Measurements from ENCODE around the gene KRTAP10-11. TPM values are rescaled to one million over a fixed set of nuclear protein-coding genes. Genes with fewer than 3 reads are reported as not detected.
"Not testable (repeated sequence)": the region's sequence is repeated elsewhere in the genome, so short reads cannot be mapped to it uniquely, and the experiment has no call there.

The KRTAP10-11 gene
- total and polyA plus RNA-seq, 12 donors: not detected

DNA sequence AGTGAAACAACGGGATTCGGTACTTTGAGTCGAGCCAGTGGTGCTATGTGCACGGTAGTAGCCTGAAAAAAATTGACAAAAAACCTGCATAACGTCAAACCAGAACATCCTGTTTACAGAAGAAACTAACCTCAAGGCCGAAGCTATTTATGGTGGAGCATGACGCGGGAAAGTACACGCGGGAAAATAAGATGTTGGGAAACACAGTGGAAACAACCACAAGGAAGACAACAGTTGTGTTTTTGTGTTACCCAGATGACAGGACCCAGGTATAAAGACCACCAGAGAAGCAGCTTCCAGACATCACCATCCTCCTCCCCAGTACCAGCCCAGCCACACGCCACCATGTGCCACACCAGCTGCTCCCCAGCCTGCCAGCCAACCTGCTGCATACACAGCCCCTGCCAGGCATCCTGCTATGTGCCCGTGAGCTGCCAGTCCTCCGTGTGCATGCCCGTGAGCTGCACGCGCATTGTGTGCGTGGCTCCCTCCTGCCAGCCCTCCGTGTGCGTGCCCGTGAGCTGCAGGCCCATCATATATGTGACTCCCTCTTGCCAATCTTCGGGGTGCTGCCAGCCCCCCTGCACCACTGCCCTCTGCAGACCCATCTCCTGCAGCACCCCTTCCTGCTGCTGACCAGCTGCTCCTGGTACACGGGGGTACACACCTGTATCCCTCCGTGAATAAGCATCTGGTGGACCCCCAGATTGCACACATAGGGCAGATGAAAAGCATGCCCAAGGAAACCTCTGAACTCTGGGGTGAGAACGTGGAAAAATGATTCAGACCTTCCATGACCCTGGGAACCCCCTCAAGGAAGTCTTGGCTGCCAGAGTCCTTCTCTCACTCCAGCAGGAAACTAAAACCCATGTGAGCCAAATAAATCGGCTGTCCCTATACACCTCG is 11.7 kb downstream of the KRTAP10-11 start, which contains the start of gene KRTAP12-3:
Gene KRTAP12-3 (plus strand): TSS at position 298 of the 906 bp plus-strand sequence. CDS start 48 bp downstream, at position 346.
- intact Hi-C loops (cut with DNase I): no loop called here

DNA sequence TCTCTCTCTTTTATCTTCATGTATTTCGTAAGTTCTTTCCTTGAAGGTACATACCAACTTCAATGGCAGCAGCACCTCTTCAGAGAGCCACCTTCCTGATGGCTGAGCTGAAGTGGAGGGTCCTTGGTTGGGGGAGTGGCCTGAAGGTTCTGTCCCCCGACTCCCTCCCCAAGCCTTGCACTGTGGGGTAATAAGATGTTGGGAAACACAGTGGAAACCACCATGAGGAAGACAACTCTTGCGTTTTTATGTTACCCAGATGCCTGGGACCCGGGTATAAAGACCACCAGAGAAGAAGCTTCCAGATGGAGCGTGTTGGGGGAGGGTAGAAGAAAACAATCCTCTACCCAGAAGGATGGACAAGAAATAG is 12.3 kb downstream of the KRTAP10-11 start:
- Histone ChIP-seq H3K4me1 (no peaks in the 10 kb centered on the region), H3K27ac (peak overlapping the region in 1 of 10 donors; percentile 76), H3K36me3 (no peaks in the 10 kb centered on the region), H3K4me3 (no peak overlapping the region), H3K27me3 (peaks cover 0 to 32% (median 0%) of the 10 kb centered on the region in 7 donors), H3K9me3 (peaks cover 0 to 23% (median 4%) of the 10 kb centered on the region in 11 donors)
- intact Hi-C loops (cut with DNase I): no loop called here
- ATAC-seq (no peak), DNase-seq (no peak)
- TF ChIP-seq, protein P1, sequence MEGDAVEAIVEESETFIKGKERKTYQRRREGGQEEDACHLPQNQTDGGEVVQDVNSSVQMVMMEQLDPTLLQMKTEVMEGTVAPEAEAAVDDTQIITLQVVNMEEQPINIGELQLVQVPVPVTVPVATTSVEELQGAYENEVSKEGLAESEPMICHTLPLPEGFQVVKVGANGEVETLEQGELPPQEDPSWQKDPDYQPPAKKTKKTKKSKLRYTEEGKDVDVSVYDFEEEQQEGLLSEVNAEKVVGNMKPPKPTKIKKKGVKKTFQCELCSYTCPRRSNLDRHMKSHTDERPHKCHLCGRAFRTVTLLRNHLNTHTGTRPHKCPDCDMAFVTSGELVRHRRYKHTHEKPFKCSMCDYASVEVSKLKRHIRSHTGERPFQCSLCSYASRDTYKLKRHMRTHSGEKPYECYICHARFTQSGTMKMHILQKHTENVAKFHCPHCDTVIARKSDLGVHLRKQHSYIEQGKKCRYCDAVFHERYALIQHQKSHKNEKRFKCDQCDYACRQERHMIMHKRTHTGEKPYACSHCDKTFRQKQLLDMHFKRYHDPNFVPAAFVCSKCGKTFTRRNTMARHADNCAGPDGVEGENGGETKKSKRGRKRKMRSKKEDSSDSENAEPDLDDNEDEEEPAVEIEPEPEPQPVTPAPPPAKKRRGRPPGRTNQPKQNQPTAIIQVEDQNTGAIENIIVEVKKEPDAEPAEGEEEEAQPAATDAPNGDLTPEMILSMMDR (IDR thresholded peaks at IDR 0.05): no peak
- 83 to 84% methylated on average over 5 of the region's 5 CpGs for WGBS, 2 donors

More for the DNA sequence above, 11.7 kb downstream of the KRTAP10-11 start, which contains the start of gene KRTAP12-3:
- ATAC-seq (peak in 1 of 8 donors; percentile 34), DNase-seq (no peak)
- WGBS, 2 donors: 73 to 76% methylated on average over 26 of the region's 26 CpGs
- Histone ChIP-seq H3K27ac (peak within 1 kb of the TSS in 1 of 10 donors; percentile 76), H3K4me1 (no peaks in the 10 kb centered on the region), H3K4me3 (no peak within 1 kb of the TSS), H3K9me3 (peaks cover 0 to 20% (median 4%) of the 10 kb centered on the region in 11 donors), H3K27me3 (peaks cover 0 to 32% (median 0%) of the 10 kb centered on the region in 7 donors), H3K36me3 (no peaks in the 10 kb centered on the region)
- TF ChIP-seq, protein P1 (IDR thresholded peaks at IDR 0.05): no peak

DNA sequence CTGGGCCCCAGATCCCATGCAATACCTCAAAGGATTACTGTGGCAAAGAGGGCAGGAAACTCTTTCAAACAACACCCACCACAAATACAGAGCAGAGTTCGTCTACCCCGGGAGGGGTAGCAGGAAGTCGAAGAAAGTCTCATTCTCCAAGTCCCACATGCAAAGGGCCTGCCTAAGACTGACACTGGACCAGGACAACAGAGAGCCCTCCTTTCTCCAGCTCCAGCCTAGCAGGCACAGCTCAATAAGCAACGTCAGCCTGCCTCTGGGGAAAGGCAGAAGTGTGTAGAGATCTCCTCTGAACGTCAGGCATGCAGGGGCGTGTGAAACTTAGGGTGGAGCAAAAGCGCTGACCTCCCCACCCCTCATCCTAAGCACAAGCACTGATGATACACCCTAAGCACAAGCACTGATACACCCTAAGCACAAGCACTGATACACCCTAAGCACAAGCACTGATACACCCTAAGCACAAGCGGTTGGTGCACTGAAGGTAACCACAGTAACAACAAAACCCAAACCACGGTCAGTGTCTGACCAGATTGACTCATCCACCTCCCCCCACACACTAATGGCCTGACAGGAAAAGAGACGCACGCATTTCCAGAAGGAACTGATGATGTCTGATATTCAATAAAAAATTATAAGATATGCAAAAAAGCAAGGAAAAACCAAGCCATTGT is 12.8 kb downstream of the KRTAP10-11 start:
- Histone ChIP-seq H3K27me3 (peaks cover 0 to 28% (median 0%) of the 10 kb centered on the region in 7 donors), H3K27ac (peak overlapping the region in 1 of 10 donors; percentile 76), H3K36me3 (no peaks in the 10 kb centered on the region), H3K9me3 (peaks cover 0 to 28% (median 4%) of the 10 kb centered on the region in 11 donors), H3K4me1 (no peaks in the 10 kb centered on the region), H3K4me3 (no peak overlapping the region)
- no peak for ATAC-seq
- DNase-seq: no peak
- TF ChIP-seq, protein P1 (IDR thresholded peaks at IDR 0.05): no peak
- WGBS, 2 donors: 55 to 59% methylated on average over 11 of the region's 11 CpGs
- intact Hi-C loops (cut with DNase I): no loop called here

DNA sequence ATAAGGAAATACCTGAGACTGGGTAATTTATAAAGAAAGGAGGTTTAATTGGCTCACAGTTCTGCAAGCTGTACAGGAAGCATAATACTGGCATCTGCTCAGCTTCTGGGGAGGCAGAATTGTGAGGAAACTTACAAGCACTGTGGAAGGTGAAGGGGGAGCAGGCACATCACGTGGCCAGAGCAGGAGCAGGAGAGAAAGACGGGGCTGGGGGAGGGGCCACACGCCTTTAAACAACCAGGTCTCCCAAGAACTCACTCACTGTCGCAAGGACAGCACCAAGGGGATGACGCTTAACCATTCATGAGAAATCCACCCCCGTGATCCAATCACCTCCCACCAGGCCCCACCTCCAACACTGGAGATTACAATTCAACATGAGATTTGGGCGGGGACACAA is 15.4 kb downstream of the KRTAP10-11 start:
- H3K27ac ChIP-seq; DNase-seq; ATAC-seq; H3K4me1 ChIP-seq; H3K36me3 ChIP-seq; H3K4me3 ChIP-seq; intact Hi-C loops (cut with DNase I): not testable (repeated sequence)
- 26 to 51% methylated on average over 7 of the region's 7 CpGs for WGBS, 2 donors
- Histone ChIP-seq H3K9me3 (peaks cover 0 to 19% (median 2%) of the 10 kb centered on the region in 11 donors), H3K27me3 (peaks cover 0 to 28% (median 0%) of the 10 kb centered on the region in 7 donors)
